SH-SY5Y (cell line): ENCODE measurements around the gene GPR153.

Experiments used
- GATA2 ChIP-seq: IDR thresholded peaks from 2 replicates; pipeline ENCODE4 v1.6.1; 2011; ENCODE audit warnings: mild to moderate bottlenecking, low read depth, low read length
- GATA3 ChIP-seq: IDR thresholded peaks from 2 replicates; pipeline ENCODE4 v1.6.1; 2011; ENCODE audit warnings: low read depth, mild to moderate bottlenecking, low read length, moderate library complexity

- TF ChIP-seq GATA2 (no peak), GATA3 (no peak)
Measured at GRCh38 chr1:6299557-6300165, 38.8 kb upstream of the GPR153 start.
